Measurements from ENCODE around the gene C19orf85.

DNA sequence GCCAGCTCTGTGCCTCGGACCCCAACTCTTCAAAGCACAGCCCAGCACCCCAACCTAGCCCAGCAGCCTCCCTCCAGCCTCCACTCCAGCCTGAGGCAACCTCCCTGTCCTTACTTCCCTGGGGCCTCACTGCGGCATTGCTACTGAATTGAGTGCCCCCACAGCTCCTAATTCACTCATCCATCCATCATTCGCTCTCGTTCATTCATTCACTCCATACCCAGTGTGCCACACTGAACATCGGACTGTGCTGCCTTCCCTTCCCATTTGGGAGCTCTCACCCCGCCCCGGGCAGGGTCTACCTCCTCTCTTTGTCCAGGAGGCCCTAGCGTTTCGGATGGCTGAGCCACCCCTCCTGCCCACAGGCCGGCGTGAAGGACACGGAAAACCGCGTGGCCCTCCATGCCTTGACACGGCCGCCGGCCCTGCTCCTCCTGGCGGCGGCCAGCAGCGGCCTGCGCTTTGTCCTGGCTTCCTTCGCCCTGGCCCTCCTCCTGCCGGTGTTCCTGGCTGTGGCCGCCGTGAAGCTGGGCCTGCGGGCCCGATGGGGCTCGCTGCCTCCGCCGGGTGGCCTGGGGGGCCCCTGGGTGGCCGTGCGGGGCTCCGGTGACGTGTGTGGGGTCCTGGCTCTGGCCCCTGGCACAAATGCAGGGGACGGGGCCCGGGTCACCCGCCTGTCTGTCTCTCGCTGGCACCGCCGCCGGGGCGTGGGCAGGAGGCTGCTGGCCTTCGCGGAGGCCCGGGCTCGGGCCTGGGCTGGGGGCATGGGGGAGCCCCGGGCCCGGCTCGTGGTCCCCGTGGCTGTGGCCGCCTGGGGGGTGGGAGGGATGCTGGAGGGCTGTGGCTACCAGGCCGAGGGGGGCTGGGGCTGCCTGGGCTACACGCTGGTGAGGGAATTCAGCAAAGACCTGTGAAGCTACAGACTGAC lies 21.8 kb upstream of the C19orf85 start:
- TF ChIP-seq EZH2 (IDR thresholded peaks at IDR 0.05; ENCODE audit: borderline replicate concordance, low read depth, low read length, severe bottlenecking): no peak
- no peak for TF ChIP-seq CTCF (IDR thresholded peaks at IDR 0.05; ENCODE audit: borderline replicate concordance, extremely low read depth, low read length, poor library complexity, severe bottlenecking)
